HG02759 (cell line): ENCODE results near the gene CEP95.

Source experiments
- ATAC-seq: cut with Tn5 transposase; IDR thresholded peaks from one replicate; pipeline ENCODE4 v1.9.1; 2021; ENCODE audit warnings: mild to moderate bottlenecking, moderate library complexity; ENCODE audit not compliant: unreplicated experiment

Gene CEP95

GRCh38 chr17:64509179-64509578 is 2.4 kb downstream of the CEP95 start:
- ATAC-seq: no peak

- ATAC-seq: no peak
Measured at GRCh38 chr17:64515419-64515818, 8.6 kb downstream of the CEP95 start.

GRCh38 chr17:64515829-64516228 is 9.1 kb downstream of the CEP95 start:
- ATAC-seq: no peak

- ATAC-seq: no peak
Measured at GRCh38 chr17:64519601-64520000, 12.8 kb downstream of the CEP95 start.

GRCh38 chr17:64520359-64520758 is 13.6 kb downstream of the CEP95 start:
- ATAC-seq: no peak

GRCh38 chr17:64527914-64528313 is 21.1 kb downstream of the CEP95 start:
- no peak for ATAC-seq

- no peak for ATAC-seq
Measured at GRCh38 chr17:64529221-64529620, 22.4 kb downstream of the CEP95 start.

GRCh38 chr17:64531955-64532371 is 25.2 kb downstream of the CEP95 start:
- no peak for ATAC-seq

GRCh38 chr17:64532409-64532808 is 25.6 kb downstream of the CEP95 start:
- ATAC-seq: no peak

GRCh38 chr17:64533784-64534183 is 27.0 kb downstream of the CEP95 start:
- no peak for ATAC-seq

GRCh38 chr17:64534187-64534586 is 27.4 kb downstream of the CEP95 start:
- no peak for ATAC-seq

- no peak for ATAC-seq
Measured at GRCh38 chr17:64535357-64535756, 28.6 kb downstream of the CEP95 start.

- ATAC-seq: no peak
Measured at GRCh38 chr17:64536913-64537312, 30.1 kb downstream of the CEP95 start.

- ATAC-seq: no peak
Measured at GRCh38 chr17:64537488-64537887, 30.7 kb downstream of the CEP95 start.

GRCh38 chr17:64538508-64539130 is 31.8 kb downstream of the CEP95 start:
- ATAC-seq: no peak

- no peak for ATAC-seq
Measured at GRCh38 chr17:64540118-64540776, 33.5 kb downstream of the CEP95 start.

GRCh38 chr17:64544742-64545141 is 38.0 kb downstream of the CEP95 start:
- no peak for ATAC-seq

- ATAC-seq: no peak
Measured at GRCh38 chr17:64546716-64547115, 39.9 kb downstream of the CEP95 start.

- ATAC-seq: no peak
Measured at GRCh38 chr17:64547319-64547718, 40.5 kb downstream of the CEP95 start.

GRCh38 chr17:64551461-64551860 is 44.7 kb downstream of the CEP95 start:
- no peak for ATAC-seq

- ATAC-seq: no peak
Measured at GRCh38 chr17:64554028-64554637, 47.4 kb downstream of the CEP95 start.

- no peak for ATAC-seq
Measured at GRCh38 chr17:64555281-64555680, 48.5 kb downstream of the CEP95 start.
